HG02798 (cell line): ENCODE measurements around the gene SHISAL1.
"Not testable (repeated sequence)": the region's sequence is repeated elsewhere in the genome, so short reads cannot be mapped to it uniquely, and the experiment has no call there.

Source experiments
- ATAC-seq: cut with Tn5 transposase; IDR thresholded peaks from one replicate; pipeline ENCODE4 v1.9.1; 2021; ENCODE audit warnings: mild to moderate bottlenecking; ENCODE audit not compliant: unreplicated experiment, poor library complexity

SHISAL1 gene

DNA sequence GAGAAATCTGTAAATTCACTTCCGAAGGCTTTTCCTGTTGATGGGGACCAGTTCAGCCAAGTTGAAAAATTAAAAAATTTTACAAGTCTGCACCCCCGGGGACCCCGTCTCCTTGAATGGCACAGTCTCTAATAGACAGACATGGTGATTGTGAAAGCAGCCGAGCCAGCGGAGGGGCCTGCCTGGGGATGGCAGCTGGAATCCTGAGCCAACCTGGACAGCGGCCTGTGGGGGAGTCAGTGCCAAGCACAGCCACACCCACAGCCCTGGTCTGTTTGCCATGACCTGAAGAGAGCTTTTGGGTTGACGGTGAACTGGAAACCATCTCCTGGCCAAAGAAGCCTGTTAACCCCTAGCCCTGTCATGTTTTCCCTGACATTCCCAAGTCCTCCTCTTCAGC is 67.3 kb downstream of the SHISAL1 start:
- no peak for ATAC-seq

DNA sequence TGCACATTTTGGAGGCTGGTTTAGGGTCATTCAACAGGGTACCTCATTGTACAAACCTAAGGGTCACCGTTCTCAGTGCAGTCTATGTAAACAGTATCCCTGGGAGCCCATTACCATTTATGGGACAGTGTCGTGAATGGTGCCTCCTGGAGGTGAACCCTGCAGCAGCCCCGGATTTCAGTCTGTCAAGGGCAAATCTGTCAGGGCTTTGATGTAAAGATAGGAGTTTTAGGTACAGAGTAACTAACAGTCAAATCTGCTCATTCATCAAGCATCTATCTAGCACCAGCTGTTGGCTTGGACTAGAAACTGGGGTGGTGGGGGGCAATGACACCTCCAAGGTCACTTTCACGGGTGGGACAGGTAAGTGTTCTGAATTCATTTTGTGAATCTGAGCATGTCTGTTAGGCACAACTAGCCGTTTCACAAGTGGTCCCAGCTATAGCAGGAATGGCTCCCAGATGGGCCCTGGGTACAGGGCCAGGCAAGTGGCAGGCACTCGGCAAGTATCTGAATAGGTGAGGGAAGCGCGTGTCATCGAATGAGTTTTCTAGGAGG is 68.4 kb downstream of the SHISAL1 start:
- no peak for ATAC-seq

- ATAC-seq: no peak
These were observed 69.0 kb downstream of the SHISAL1 start for GRCh38 chr22:44243761-44244160.

- ATAC-seq: no peak
These were observed 69.6 kb downstream of the SHISAL1 start for GRCh38 chr22:44242946-44243724.

GRCh38 chr22:44241121-44241520 is 71.6 kb downstream of the SHISAL1 start:
- not testable (repeated sequence) for ATAC-seq

DNA sequence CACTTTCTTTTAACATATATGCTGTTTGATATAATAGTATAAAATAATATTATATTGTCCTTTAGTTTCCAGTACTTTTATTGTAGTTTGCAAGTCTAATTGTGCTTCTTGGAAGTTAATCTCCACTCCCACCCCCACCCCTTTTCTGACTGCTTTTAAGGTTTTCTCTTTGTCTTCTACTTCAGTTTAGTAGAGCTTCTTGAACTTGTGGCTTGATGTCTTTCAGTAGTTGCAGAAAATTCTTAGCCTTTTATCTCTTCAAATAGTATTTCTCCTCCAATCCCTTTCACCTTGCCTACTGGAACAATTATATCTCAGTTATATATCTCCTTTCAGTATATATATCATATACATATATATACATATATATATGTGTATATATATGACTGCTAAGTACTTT is 75.5 kb downstream of the SHISAL1 start:
- ATAC-seq: no peak

DNA sequence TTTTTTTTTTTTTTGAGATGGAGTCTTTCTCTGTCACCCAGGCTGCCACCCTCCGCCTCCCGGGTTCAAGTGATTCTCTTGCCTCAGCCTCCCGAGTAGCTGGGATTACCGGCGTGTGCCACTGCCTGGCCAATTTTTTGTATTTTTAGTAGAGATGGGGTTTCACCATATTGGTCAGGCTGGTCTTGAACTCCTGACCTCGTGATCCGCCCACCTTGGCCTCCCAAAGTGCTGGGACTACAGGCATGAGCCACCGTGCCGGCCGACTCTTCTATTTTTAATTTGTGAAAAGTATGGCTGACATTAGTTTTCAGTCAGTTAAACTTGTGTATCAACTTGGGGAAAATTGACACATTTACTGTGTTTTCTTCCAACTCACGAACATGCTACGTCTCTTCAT is 78.4 kb downstream of the SHISAL1 start:
- not testable (repeated sequence) for ATAC-seq

DNA sequence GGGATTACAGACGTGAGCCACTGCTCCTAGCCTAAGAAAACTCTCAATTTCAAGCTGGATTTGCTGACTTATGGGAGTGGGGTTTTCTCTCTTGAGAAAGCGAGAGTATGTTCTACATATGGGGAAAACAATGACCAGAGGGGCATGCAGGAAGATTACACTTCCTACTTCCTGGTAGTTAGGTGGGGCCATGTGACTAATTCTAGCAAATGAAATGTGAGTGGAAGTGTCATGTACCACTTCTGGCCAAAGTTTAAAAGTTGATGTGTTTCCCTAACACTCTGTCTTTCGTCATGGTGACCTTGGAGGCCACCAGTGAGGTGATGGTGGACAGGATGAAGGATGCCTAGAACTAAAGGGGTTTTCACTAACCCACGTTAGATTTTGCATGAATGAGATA is 81.5 kb downstream of the SHISAL1 start:
- ATAC-seq: no peak

DNA sequence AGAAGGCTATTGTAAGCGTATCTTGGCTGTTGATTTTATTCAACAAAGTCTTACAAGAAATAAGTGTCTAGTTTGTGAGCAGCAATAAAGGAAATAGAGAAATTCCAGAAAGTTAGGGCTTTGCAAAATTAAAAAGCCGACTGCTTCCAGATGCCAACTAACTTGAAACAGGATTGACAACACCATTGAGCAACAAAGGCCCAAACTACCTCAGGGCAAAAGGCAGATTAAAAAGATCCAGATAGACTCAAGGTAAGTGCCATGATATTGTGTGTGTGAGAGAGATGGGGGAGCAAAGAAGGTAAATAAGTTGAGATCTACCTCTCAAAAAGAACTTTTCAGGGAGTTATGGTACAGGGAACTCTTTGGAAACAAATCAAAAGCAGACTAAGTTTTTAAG is 82.9 kb downstream of the SHISAL1 start:
- no peak for ATAC-seq

GRCh38 chr22:44229331-44229730 is 83.4 kb downstream of the SHISAL1 start:
- ATAC-seq: no peak

- no peak for ATAC-seq
These were observed 86.9 kb downstream of the SHISAL1 start for GRCh38 chr22:44225812-44226211.

- no peak for ATAC-seq
These were observed 87.6 kb downstream of the SHISAL1 start for GRCh38 chr22:44225091-44225689.

DNA sequence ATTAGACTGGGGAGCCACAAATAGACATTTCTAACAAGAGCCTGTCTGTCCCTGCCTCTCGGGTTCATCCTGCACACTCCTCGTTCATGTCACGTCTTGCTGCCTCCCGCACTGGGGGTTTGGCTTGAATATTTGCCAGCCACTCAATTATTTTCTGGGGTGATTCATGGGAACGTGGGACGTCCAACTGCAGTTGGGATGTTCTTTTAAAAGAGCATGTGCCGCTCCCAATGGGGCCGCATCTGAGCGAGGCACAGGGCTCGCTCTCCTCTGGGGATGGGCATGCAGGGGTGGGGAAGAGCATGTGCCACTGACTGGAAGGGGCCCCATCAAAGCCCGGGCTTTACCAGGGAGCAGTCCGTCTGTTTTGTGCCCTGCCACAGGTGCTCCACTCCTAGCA is 88.6 kb downstream of the SHISAL1 start:
- no peak for ATAC-seq

DNA sequence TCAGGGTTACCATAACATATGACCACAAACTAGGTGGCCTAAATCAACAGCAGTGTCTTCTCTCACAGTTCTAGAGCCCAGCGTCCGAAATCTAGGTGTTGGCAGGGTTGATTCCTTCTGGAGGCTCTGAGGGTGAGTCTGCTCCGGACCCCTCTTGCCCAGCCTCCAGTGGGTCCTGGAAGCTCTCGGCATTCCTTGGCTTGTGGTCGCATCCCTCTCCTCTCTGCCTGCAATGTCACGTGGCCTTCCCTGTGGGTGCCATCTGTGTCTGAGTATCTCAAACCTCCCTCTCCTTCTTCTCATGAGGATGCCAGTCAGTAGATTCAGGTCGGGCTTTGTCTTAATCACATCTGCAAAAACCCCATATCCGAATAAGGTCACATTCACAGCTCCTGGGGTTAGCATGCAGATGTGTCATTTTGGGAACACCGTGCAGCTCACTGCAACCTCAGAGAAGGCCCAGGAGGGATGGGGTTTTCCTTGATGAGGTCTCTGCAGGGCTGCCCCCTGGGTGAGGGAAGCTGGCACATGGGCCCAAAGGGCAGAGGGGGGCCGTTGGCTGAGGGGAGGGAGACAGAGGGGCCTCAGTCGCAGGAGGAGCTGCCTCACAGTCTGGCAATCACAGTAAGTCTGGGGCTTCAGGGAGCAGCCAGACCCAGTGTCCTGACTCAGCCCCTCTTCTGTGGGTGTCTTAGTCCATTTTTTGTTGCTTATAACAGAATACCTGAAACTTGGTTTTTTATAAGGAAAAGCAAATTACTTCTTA is 90.9 kb downstream of the SHISAL1 start:
- no peak for ATAC-seq

DNA sequence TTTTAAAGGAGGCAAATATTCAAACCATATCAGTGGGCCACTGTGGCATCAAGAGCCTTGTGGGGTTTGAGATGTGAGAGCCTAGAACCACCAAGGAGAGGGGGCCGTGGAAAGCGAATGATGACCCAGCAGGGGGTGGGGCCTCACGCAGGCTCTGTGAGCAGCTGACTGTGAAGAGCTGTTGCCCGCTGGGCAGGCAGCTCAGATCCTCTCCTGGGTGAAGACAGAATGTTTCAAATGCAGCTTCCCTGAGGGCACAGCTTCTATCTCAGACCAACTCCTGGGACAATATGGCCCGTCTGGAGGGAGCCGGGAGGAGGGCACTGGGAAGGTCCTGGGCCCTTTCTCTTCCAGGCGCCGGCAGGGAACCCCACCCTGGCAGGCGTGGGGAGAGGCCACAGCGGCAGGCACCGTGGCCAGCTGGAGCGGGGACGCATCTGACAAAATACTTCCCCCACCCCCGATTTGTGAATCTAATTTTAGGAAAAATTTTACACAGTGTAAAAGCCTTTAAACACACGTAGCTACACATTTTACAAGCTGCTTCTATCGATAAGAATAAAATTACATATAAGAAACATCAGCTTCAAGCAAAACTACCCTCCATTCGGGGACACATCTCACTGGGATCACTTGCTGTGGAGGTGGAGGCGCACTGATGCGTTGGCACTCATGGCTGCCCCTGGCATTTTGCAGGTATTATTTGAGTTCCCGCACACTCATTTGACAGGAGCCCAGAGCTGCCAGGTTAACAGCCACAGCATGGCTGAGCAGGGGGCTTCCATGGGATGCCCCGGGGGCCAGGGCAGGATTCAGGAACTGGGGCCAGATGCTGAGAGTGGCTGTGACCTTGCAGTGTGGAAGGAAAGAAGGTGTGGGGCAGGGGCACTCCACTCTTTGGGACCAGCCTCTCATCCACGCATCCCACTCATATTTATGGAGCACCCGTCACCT is 91.7 kb downstream of the SHISAL1 start:
- no peak for ATAC-seq

DNA sequence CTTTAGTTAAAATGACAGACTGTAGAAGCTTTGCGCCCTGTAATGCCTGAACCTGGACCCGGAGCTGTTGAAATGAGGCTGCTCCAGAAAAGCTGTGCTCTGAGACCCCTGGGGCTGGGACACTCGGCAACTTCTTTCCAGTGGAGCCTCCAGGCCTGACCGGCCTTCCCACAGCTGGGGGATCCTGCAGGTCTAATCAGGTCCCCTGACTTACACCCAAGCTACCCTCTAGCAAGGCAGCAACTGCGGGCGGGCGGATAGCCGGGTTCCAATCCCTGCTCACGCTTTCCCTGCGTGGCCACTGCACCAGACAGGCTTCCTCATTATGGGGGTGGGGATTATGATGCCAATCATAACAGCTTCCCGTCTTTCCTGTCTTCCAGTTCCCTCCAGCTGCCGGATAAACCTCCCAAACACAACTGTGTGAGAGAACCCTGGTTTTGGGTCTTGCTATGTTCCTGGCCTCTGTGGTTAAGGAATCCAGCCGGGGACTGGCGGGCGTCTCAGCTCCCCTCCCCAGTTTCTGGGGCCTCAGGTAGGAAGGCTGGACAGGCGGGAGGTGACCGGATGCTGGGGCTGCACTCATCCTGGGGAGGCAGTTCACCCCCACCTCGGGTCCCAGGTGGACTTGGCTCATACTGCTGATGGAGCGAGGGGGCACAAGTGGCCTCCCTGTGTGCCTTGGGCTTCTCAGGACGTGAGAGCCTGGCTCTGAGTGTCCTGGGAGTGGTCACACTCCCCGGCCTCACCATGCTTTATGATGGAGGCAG is 93.5 kb downstream of the SHISAL1 start:
- ATAC-seq: no peak

DNA sequence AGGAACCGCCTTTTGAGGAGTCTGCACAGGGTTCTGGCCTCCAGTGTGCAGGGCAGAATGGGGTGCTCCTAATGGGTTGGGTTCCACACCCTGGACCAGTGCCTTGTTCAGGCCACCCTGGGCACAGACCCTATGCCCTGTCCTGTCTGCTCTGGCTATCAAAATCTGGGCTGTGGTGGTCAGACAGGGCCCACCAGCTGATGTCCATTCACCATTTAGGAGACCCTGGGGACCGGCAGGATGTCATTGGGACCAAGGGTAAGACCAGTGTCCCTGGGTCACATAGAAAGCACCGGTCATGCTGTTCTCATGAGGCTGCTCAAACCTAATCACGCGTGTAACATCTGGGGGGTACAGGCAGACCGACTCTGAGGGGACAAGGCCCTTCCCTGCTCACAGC is 94.7 kb downstream of the SHISAL1 start:
- no peak for ATAC-seq

- ATAC-seq: no peak
These were observed 95.4 kb downstream of the SHISAL1 start for GRCh38 chr22:44217346-44217745.

DNA sequence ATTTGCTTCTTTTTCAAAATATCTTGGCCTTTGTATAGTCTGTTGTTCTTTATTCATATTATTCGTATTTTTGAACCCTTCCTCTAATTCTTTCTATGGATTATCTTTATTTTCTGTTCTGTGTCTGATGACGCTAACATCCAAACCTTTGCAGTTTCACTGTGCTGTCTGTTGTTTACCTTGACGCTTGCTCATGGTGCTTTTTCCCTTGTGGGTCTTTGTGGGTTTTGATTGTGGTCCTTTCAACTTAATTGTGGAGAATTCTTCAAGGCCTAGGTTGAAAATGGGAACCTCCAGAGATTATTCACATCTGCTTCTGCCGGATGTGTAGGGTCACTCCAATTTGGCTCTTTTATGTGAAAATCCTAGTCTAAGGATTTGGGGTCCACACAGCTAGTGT is 97.5 kb downstream of the SHISAL1 start:
- ATAC-seq: no peak
